Body of pancreas (tissue), 4 donors: Measurements from ENCODE around the gene OR52E2.

Experiments used
- CTCF ChIP-seq, 7 experiments: fragments of 450-650 bp in 4 of 7; fragments of 200-600 bp in 3 of 7; sonication (generic) in 3 of 7; IDR thresholded peaks; one replicate each; pipeline ENCODE4 v1.5.1; 2016 to 2019; ENCODE audit warnings: antibody characterized with exemption in 7 of 7
- POLR2A ChIP-seq, 3 donors: fragments of 450-650 bp; IDR thresholded peaks; one replicate each; pipeline ENCODE4 v1.6.1; 2016; ENCODE audit warnings: antibody characterized with exemption in 3 of 3, mild to moderate bottlenecking in 2 of 3

DNA sequence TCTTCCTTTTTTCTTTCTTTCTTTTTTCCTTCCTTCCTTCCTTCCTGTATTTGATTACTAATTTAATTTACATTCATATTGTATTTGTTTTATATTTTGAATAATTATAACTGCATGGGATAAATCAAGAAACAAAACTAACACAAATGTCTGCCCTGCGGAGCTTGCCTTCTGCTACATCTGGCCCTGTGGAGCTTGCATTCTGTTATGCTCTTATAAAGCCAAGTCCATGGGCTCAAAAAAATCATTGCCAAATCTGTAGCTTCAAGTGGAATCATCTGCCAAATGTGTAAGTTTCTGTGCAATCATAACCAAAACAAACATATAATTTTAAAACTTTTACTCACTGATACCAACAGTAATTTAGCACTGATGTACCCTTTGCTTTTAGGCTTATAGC, 21.1 kb downstream of the OR52E2 start:
- TF ChIP-seq CTCF (IDR thresholded peaks at IDR 0.05) (no peak), POLR2A (IDR thresholded peaks at IDR 0.05) (no peak)
